ENCODE measurements around the gene CST9.

DNA sequence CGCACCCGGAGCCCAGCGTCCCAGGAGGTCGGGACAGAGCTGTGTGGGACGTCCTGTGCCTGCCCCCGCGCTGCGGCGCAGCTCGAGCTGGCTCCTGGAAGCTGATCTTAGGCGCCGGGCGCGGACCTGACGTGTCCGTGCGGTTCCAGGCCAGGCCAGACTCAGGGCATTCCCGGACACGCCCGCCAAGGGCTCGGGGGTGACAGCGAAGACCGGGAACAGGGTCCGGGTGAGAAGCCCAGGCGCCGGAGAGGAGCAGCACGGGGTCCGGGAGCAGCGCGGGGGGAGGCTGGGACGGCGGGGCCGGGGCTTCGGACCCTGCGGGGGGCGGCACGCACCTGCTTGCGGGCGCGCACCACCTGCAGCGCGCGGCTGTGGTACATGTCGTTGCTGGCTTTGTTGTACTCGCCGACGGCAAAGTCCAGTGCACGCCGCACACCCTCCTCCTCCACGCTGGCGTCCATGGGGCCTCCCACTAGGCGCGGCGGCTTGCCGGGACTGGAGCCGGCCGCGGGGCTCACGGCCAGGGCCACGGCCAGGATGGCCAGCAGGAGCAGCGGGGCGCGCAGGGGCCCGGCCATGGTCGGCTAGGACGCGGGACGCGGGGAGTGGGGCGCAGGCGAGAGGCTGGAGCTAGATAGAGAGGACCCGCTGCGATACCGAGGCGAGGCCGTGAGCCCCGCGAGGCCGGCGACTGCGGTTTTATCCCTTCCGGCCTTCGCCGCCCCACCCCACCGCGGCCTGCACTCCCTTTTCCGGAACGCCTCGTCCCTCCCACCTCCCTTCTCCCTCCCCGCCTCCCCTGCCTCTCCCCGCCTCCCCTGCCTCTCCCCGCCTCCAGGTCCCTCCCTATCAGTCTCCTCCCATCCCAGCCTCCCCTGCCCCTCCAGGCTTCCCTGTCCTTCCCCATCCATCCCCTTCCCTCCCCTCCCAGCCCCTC lies 31.8 kb upstream of the CST9 start, which contains the start of gene CST3:
- TF ChIP-seq TEAD4 (IDR thresholded peaks at IDR 0.05) (no peak), EP300 (IDR thresholded peaks at IDR 0.05; ENCODE audit: borderline replicate concordance) (no peak), RAD21 (IDR thresholded peaks at IDR 0.05; ENCODE audit: low read depth) (no peak), FOXM1 (IDR thresholded peaks at IDR 0.05; ENCODE audit: borderline replicate concordance, low read depth) (no peak), YY1 (IDR thresholded peaks at IDR 0.05; ENCODE audit: low read depth) (no peak), EGR1 (IDR thresholded peaks at IDR 0.05) (no peak), CREB1 (IDR thresholded peaks at IDR 0.05; ENCODE audit: low read depth) (no peak)
- TF ChIP-seq, protein P1, sequence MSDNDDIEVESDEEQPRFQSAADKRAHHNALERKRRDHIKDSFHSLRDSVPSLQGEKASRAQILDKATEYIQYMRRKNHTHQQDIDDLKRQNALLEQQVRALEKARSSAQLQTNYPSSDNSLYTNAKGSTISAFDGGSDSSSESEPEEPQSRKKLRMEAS (IDR thresholded peaks at IDR 0.05), result peak; percentile 76; the same call in 1 of the 2 replicates
- TF ChIP-seq, protein P2, sequence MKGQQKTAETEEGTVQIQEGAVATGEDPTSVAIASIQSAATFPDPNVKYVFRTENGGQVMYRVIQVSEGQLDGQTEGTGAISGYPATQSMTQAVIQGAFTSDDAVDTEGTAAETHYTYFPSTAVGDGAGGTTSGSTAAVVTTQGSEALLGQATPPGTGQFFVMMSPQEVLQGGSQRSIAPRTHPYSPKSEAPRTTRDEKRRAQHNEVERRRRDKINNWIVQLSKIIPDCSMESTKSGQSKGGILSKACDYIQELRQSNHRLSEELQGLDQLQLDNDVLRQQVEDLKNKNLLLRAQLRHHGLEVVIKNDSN (IDR thresholded peaks at IDR 0.05), result no peak
- TF ChIP-seq, protein P3, sequence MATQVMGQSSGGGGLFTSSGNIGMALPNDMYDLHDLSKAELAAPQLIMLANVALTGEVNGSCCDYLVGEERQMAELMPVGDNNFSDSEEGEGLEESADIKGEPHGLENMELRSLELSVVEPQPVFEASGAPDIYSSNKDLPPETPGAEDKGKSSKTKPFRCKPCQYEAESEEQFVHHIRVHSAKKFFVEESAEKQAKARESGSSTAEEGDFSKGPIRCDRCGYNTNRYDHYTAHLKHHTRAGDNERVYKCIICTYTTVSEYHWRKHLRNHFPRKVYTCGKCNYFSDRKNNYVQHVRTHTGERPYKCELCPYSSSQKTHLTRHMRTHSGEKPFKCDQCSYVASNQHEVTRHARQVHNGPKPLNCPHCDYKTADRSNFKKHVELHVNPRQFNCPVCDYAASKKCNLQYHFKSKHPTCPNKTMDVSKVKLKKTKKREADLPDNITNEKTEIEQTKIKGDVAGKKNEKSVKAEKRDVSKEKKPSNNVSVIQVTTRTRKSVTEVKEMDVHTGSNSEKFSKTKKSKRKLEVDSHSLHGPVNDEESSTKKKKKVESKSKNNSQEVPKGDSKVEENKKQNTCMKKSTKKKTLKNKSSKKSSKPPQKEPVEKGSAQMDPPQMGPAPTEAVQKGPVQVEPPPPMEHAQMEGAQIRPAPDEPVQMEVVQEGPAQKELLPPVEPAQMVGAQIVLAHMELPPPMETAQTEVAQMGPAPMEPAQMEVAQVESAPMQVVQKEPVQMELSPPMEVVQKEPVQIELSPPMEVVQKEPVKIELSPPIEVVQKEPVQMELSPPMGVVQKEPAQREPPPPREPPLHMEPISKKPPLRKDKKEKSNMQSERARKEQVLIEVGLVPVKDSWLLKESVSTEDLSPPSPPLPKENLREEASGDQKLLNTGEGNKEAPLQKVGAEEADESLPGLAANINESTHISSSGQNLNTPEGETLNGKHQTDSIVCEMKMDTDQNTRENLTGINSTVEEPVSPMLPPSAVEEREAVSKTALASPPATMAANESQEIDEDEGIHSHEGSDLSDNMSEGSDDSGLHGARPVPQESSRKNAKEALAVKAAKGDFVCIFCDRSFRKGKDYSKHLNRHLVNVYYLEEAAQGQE (IDR thresholded peaks at IDR 0.05; ENCODE audit: low read depth), result no peak

Measured in Ishikawa (cell line).